Keratinocyte (primary cell): ENCODE measurements around the gene SEMA3E. TPM values are rescaled to one million over a fixed set of nuclear protein-coding genes. Genes with fewer than 3 reads are reported as not detected.
A peak's percentile ranks its signal among the peaks of the same experiment; 100 is the strongest.

ENCODE experiments used
- DNase-seq: peaks from one replicate; pipeline ENCODE4 v3.0.0-alpha.2; 2011; ENCODE audit warnings: low read depth, missing footprints, low spot score
- FAIRE-seq: peaks from 2 replicates; lab custom pipeline; 2011; peaks lifted over from hg19 to GRCh38; lab: Jason Lieb, UNC
- H2AFZ ChIP-seq: 2 replicates; pipeline ENCODE4 v1.6.0; 2012; ENCODE audit warnings: low read length, control low read depth, inconsistent platforms; ENCODE audit not compliant: control insufficient read depth
- H3K27ac ChIP-seq: 2 replicates; pipeline ENCODE4 v1.5.1; 2011; ENCODE audit warnings: low read length; ENCODE audit not compliant: control insufficient read depth, insufficient read depth
- H3K27me3 ChIP-seq: 3 replicates; pipeline ENCODE4 v1.6.0; 2011; ENCODE audit warnings: low read length; ENCODE audit not compliant: control insufficient read depth, insufficient read depth; ENCODE audit errors: extremely low read depth
- H3K36me3 ChIP-seq, 2 experiments: 2 replicates in 1 of 2; 3 replicates in 1 of 2; pipeline ENCODE4 v1.5.1; 2011; ENCODE audit warnings: low read length in 2 of 2, mild to moderate bottlenecking in 1 of 2; ENCODE audit not compliant: control insufficient read depth in 2 of 2, insufficient read depth in 2 of 2; ENCODE audit errors: extremely low read depth in 1 of 2
- H3K4me1 ChIP-seq: 3 replicates; pipeline ENCODE4 v1.5.1; 2011; ENCODE audit warnings: low read length; ENCODE audit not compliant: control insufficient read depth, insufficient read depth; ENCODE audit errors: extremely low read depth
- H3K4me2 ChIP-seq: 3 replicates; pipeline ENCODE4 v1.6.0; 2011; ENCODE audit warnings: low read depth, low read length; ENCODE audit not compliant: control insufficient read depth, insufficient read depth; ENCODE audit errors: extremely low read depth
- H3K4me3 ChIP-seq, 3 experiments: fragments of 200-600 bp in 1 of 3; sonication (generic) in 1 of 3; 2 replicates in 2 of 3; 3 replicates in 1 of 3; pipeline ENCODE4 v1.5.1; 2011 to 2016; ENCODE audit warnings: low read length in 3 of 3, mild to moderate bottlenecking in 3 of 3, control low read depth in 2 of 3, inconsistent platforms in 1 of 3, low read depth in 1 of 3, mixed read lengths in 1 of 3, mixed run types in 1 of 3, moderate library complexity in 1 of 3; ENCODE audit not compliant: control insufficient read depth in 2 of 3, insufficient read depth in 2 of 3; ENCODE audit errors: extremely low read depth in 1 of 3
- H3K79me2 ChIP-seq: 2 replicates; pipeline ENCODE4 v1.6.0; 2012; ENCODE audit warnings: low read length; ENCODE audit not compliant: control insufficient read depth, insufficient read depth
- H3K9ac ChIP-seq: 3 replicates; pipeline ENCODE4 v1.6.0; 2011; ENCODE audit warnings: low read length; ENCODE audit not compliant: control insufficient read depth, insufficient read depth; ENCODE audit errors: extremely low read depth
- H3K9me1 ChIP-seq: 3 replicates; pipeline ENCODE4 v1.6.0; 2011; ENCODE audit warnings: low read length; ENCODE audit not compliant: control insufficient read depth, insufficient read depth; ENCODE audit errors: extremely low read depth
- H3K9me3 ChIP-seq: 2 replicates; pipeline ENCODE4 v1.5.1; 2012; ENCODE audit warnings: low read depth, low read length; ENCODE audit not compliant: control insufficient read depth
- H4K20me1 ChIP-seq: 3 replicates; pipeline ENCODE4 v1.6.0; 2011; ENCODE audit warnings: low read length; ENCODE audit not compliant: control insufficient read depth, insufficient read depth; ENCODE audit errors: extremely low read depth
- EZH2 ChIP-seq: IDR thresholded peaks from one replicate; pipeline ENCODE4 v1.6.1; 2012; ENCODE audit warnings: inconsistent platforms, mild to moderate bottlenecking, low read length, moderate library complexity
- dilution Hi-C: fragments of 300-500 bp; cut with MboI; formaldehyde crosslinking; loops from one replicate; pipeline ENCODE4 v1.7.0; 2020; ENCODE audit warnings: low sequenced_read_pairs; ENCODE audit not compliant: extremely low pct_ligation_motif_present
- polyA plus RNA-seq, 5 experiments: library from polyadenylated mRNA; depleted of rRNA in 3 of 5; stranded (reverse) in 3 of 5; stranded (forward) in 1 of 5; unstranded in 1 of 5; fragments of >200 nt; gene quantifications; 1 replicate in 1 of 5; 2 replicates in 3 of 5; 3 replicates in 1 of 5; pipeline versions ENCODE4 v1.2.1 to v1.2.3, GENCODE V29; 2011 to 2012; ENCODE audit warnings: missing spikeins in 2 of 5, low read depth in 1 of 5, low replicate concordance in 1 of 5
- TF ChIP-seq, protein P1 (sequence below), 3 experiments: IDR thresholded peaks in 1 of 3; conservative IDR thresholded peaks in 1 of 3; optimal IDR thresholded peaks in 1 of 3; 2 replicates in 2 of 3; 3 replicates in 1 of 3; pipeline versions ENCODE3 to v1.5.1; 2011; ENCODE audit warnings: low read length in 3 of 3, mild to moderate bottlenecking in 3 of 3, moderate library complexity in 2 of 3, control low read depth in 1 of 3, inconsistent platforms in 1 of 3; ENCODE audit not compliant: insufficient read depth in 2 of 3; ENCODE audit errors: extremely low read depth in 1 of 3

SEMA3E gene
- polyA plus RNA-seq, 1 donor (not counting 4 experiments of a cell fraction or from before 2014, with no cell fraction given), result 0.21 TPM

DNA sequence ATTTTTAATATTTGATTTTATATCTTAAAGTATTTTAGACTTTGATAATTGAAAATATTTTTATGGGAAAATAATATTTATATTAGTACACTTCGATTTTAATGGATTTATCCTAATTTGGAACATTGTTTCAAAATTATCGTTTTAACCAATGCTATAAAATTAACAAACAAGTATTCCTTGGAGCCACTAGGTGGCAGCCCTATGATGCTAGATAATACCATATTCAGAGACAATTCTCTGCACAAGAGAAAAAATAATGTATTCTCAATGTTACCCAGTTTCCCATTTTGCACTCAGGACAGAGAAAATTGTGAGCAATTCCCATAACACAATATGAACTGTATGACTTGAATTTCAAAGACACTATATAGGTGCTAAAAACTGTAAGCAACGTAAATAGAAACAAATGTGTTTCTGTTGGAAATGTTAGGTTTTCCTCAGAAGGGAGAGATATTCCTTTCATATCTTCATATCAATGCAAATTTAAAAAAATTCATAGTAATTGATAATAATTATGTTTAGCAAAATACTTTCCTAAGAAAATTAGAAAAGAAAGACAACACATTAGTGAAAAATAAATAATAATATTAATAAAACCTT, 237.8 kb downstream of the SEMA3E start:
- Histone ChIP-seq H2AFZ (no peak overlapping the region), H3K27me3 (no peaks in the 10 kb centered on the region), H3K9me1 (no peaks in the 10 kb centered on the region), H3K36me3 (no peaks in the 10 kb centered on the region), H3K9me3 (no peaks in the 10 kb centered on the region), H3K79me2 (no peaks in the 10 kb centered on the region), H3K9ac (no peak overlapping the region), H3K4me1 (peaks cover 4% of the 10 kb centered on the region), H3K27ac (no peak overlapping the region), H4K20me1 (no peaks in the 10 kb centered on the region), H3K4me2 (no peak overlapping the region), H3K4me3 (no peak overlapping the region)
- FAIRE-seq (peak; percentile 29), DNase-seq (no peak)
- TF ChIP-seq EZH2, result no peak
- TF ChIP-seq, protein P1, sequence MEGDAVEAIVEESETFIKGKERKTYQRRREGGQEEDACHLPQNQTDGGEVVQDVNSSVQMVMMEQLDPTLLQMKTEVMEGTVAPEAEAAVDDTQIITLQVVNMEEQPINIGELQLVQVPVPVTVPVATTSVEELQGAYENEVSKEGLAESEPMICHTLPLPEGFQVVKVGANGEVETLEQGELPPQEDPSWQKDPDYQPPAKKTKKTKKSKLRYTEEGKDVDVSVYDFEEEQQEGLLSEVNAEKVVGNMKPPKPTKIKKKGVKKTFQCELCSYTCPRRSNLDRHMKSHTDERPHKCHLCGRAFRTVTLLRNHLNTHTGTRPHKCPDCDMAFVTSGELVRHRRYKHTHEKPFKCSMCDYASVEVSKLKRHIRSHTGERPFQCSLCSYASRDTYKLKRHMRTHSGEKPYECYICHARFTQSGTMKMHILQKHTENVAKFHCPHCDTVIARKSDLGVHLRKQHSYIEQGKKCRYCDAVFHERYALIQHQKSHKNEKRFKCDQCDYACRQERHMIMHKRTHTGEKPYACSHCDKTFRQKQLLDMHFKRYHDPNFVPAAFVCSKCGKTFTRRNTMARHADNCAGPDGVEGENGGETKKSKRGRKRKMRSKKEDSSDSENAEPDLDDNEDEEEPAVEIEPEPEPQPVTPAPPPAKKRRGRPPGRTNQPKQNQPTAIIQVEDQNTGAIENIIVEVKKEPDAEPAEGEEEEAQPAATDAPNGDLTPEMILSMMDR (optimal IDR thresholded peaks at IDR 0.05 in 1 of 3, IDR thresholded peaks at IDR 0.05 in 1 of 3, conservative IDR thresholded peaks at IDR 0.05 in 1 of 3; ENCODE audit: extremely low read depth in 1 of 3, insufficient read depth in 2 of 3, low read length in 3 of 3), result peak in 2 of 3 experiments; percentile 29 to 52
- dilution Hi-C loops, result loop anchor here (25.0 kb wide), 1 partner anchor 251 kb away; no protein-coding TSS in a partner anchor

DNA sequence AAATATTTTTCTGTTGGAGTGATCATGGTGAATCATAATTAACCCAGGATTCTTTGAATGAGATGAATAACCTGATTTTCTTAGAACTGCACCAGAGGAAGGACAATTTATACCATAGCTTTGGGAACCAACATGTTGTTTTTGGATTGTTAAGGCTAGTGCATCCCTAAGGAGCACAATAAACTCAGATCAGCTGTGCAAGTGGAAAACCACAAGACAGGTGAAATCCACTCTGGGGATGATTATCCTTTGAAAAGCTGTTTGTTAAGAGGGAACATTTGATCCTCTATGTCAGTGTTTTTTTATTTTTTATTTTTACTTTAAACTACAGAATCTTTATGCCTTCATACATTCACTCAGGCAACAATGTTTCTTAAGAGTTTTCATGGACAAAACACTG, 254.2 kb downstream of the SEMA3E start:
- Histone ChIP-seq H2AFZ (no peak overlapping the region), H3K9me1 (no peaks in the 10 kb centered on the region), H3K79me2 (no peaks in the 10 kb centered on the region), H3K4me2 (no peak overlapping the region), H4K20me1 (no peaks in the 10 kb centered on the region), H3K4me1 (no peaks in the 10 kb centered on the region), H3K27ac (no peak overlapping the region), H3K4me3 (no peak overlapping the region), H3K9me3 (no peaks in the 10 kb centered on the region), H3K36me3 (no peaks in the 10 kb centered on the region), H3K27me3 (no peaks in the 10 kb centered on the region), H3K9ac (no peak overlapping the region)
- dilution Hi-C loops, result no loop called here
- DNase-seq (no peak), FAIRE-seq (no peak)
- TF ChIP-seq, protein P1 (optimal IDR thresholded peaks at IDR 0.05 in 1 of 3, IDR thresholded peaks at IDR 0.05 in 1 of 3, conservative IDR thresholded peaks at IDR 0.05 in 1 of 3; ENCODE audit: extremely low read depth in 1 of 3, insufficient read depth in 2 of 3, low read length in 3 of 3), result no peak
- TF ChIP-seq EZH2, result no peak
